GM18520 (cell line): ENCODE measurements around the gene RBM46.

Experiments used
- ATAC-seq: cut with Tn5 transposase; IDR thresholded peaks from one replicate; pipeline ENCODE4 v1.9.1; 2021; ENCODE audit not compliant: unreplicated experiment

Gene RBM46, protein sequence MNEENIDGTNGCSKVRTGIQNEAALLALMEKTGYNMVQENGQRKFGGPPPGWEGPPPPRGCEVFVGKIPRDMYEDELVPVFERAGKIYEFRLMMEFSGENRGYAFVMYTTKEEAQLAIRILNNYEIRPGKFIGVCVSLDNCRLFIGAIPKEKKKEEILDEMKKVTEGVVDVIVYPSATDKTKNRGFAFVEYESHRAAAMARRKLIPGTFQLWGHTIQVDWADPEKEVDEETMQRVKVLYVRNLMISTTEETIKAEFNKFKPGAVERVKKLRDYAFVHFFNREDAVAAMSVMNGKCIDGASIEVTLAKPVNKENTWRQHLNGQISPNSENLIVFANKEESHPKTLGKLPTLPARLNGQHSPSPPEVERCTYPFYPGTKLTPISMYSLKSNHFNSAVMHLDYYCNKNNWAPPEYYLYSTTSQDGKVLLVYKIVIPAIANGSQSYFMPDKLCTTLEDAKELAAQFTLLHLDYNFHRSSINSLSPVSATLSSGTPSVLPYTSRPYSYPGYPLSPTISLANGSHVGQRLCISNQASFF

DNA sequence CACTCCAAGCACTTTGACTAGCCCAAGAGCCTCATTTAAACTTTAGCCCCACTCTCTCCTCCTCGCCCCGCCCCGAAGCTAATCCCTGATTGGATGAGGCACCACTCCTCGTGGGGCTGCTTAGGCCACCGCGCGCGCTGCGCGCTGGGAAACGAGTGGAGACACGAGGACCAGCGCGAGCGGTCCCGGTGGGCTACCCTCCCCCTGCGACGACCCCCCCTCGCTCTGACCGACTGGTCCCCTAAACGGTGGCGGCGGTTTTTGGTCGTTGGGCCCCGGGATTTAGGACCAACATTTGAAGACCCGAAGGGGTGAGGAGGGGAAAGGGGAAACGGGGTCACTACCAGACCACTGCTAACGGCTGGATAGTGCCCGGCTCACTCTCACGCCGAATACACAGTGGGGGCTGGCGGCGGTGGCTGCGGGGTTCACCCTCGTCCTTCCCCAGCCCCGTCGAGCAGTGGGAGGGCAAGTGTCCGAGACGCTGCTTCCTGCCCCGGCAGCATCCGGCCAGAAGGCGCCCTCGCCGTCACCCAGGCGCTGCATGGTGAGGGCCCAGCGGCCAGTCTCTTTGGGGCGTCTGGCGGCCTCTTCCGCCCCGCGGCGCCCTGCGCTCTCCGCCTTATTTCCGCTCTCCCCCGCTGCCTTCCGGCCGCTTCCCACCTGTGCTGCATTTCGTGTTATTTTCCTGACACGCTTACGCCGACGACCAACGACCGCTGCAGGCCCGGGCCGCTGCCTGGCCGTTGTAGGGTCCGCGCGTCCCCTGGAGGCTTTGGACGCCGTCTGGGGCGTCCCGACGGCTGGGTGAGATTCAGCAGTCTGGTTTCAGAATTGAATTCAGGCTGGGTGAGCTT lies at the start of gene RBM46:
TSS of gene RBM46 (plus strand) at position 147 of the 857 bp plus-strand sequence. CDS start 15,481 bp downstream, outside the sequence.
- ATAC-seq, result no peak

DNA sequence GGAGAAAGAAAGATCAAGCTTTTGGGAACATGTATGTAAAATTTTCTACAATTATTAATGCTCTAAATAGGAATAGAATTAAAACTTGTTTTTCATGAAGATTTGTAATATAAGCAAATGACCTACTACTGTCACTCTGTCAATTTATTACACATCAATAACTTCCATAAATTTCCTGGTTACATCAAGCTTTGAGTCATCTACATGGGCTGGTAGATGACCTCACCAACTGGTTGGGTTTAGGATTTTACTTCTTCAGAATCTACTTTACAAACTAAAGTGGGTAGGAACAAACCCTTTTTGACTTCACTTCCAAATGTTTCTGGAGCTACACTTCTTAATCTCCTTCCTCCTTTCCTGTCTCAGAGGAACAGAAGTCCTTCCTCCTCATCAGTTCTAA lies 49.3 kb upstream of the RBM46 start:
- no peak for ATAC-seq

DNA sequence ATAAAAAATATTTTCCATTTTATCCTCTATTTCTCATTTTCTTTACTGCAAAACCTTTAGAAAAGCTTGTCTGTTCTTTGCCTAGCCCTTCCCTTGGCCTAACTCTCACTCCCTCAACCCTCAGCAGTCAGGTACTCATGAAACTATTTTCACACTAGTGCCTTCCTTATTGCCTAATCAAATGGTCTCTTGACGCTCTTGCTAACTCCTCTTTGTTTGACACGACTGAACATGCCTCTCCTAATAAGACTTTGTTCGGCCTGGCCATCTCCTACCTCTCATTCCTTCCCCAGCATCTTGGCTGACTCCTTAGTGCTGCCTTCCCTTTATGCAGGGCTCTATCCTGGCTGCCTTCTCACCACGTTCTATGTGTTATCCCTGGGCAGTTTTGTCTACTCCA lies 48.4 kb upstream of the RBM46 start:
- no peak for ATAC-seq

DNA sequence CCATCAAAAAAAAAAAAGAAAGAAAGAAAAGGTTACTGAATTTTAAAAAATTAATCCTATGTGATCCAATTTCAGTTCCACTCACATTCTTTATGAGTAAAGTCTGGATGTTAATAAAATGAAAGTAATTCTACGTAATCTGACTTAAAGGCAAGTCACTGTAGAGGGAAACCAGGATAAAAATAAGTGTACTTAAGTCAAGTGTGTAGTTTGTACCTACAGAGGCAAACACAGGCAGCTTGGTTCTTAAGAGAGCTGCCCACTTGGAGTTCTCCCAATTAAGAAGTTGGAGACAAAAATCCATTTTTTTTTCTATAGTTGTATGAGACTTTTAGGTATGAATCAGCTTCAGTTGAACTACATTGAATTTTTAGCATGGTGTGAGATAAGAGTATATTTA lies 44.3 kb upstream of the RBM46 start:
- ATAC-seq, result no peak

DNA sequence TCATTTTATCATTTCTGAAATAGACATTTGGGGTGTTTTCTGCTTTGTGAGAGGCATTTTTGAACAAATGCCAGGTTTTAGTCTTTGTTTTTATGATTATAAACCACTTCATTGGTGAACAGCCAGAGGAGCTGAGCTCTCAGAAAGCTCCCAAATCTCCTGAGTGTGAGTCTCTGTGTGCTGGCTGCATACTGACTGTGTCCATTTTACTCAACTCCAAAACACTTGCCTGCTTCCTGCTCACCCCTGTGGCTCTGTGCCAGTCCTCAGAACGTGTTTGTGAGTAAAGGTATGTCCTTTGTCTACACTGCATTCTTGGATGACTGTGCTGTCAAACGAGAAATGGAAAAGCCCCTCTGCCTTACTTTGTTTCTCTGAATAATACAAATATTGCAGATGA lies 42.6 kb upstream of the RBM46 start:
- no peak for ATAC-seq

DNA sequence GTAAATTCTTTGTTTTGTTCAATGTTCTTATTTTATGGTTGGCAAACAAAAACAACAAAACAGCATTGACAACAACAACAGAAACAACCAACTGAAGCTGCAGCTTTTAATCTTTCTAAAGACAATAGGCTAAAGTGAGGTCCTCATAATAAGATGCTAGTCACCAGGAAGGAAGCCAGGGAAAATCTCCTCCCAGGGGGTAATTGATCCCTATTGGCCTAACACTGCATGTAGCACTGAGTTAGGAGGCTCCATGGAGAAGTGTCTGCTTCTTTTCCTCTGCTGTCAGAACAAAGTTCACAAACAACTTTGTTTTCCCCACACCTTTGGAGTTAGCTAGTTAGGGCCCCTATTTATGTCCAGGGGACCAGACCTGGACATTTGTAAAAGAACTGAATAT lies 42.0 kb upstream of the RBM46 start:
- no peak for ATAC-seq

DNA sequence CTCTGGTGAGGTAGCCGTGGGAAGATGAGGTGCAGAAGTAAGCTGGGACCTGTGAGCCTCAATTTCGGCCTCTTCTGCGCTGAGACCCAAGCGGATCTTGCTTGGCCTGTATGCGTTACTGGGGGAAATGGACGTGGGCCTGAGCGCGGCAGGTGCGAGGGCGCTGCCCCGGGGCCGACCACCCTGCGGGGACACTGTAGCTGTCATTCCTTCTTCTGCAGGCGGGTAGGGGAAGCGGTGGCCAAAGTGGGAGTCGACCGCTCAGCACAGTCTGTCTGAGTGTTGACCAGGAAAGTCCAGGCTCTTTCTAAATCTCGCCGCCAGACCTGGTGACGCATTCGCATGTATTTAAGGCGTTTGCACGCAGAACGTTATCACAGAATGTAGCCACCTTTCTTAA lies 40.6 kb upstream of the RBM46 start:
- ATAC-seq, result no peak

DNA sequence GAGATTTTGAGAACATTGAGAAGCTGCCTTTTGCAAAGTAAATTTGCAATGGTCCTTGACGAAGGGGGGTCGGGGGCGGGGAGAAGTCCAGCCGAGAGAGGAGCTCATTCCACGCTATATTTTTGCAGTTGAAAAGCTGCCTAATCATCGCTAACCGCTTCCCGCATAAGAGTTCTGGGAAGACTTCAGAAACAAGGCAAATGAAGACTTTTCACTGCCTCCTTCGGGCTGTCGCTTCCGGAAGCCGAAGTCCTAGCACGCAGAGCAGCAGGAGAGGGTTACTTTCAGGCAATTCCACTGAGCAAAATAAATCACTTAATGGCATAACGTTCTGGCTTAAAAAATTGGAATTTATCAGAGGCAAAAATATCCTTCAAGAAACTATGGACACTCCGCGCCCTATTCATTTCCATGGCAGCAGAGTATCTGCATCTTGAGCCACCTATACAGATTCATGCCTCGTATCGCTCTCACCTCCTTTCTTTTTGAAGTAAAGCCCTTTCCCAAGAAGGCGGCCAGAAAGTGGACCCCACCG lies 39.9 kb upstream of the RBM46 start:
- no peak for ATAC-seq

DNA sequence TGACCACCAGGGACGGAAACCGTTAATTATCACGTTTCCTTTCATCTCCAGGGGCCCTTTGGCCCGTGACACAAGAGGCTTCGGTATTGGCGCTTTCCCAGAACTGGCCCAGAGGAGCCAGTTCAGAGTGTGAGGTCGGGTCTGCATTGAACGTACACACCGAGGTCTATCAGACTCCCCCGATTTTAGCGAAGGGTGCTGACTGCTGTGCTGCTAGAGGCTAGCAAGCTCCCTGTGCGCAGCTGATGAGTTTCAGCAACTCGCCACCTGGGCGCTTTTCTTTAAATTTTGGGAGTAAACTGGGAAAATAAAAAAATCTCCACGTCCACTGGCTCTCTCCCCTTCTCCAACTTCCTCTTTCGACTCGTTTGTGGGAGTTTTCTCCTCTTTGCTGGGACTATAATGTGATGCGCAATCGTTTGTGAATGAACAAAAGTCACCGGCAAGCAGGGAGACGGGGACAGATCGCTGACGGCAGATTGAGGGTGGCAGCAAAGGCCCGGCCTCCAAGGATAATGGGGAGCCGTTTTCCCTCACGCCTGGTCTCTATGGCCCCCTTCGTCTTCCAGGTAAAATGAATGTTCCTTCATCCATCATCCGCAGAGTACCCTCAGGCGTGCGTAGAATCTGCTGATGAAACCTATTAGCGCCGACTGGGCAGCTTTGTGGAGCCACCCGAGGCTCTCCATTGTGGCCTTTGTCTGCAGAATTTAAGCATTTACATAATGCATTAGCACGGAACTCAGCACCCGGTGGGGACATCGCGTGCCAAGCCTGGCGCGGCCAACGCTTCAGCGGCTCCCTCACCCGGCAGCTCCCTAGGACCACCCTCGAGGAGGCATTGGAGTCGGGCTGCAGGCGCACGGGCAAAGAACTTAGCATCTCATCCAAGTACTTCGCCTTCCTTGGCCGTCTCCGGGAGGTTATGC lies 38.9 kb upstream of the RBM46 start:
- no peak for ATAC-seq

DNA sequence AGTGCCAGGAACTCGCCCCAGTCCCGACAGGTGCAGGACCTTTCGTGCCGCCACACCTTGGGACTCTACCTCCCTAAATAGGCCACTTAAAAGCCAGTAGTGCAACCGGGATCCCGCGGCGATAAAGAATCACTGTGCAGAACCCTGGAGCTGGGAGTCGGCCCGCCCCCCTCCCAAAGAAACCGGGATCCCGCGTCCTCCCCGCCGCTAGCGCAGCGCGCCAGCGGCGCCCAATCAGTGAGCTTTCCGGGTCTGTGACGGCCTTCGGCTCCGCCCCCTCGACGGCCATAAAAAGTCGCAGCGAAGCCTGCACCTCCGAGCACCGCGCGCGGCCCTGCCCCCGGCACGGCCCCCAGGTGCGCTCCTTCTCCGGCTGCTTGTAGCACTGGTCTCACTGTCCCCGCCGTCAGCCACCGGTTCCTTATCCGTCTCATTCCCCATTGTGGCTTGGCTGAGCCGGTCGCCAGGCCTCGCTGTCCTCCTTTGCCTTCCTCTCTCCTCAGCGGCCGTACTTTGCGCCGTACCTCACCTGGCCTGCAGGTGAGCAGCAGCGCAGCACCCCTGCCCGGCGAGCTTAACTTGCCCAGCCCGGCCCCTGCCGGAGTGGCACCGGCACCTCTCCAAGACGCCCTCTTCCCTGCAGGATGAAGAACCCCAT lies 37.3 kb upstream of the RBM46 start, which contains the start of gene LRAT:
TSS of gene LRAT (plus strand) at position 318 of the 658 bp plus-strand sequence. CDS start at position 645, 327 bp downstream.
- no peak for ATAC-seq

DNA sequence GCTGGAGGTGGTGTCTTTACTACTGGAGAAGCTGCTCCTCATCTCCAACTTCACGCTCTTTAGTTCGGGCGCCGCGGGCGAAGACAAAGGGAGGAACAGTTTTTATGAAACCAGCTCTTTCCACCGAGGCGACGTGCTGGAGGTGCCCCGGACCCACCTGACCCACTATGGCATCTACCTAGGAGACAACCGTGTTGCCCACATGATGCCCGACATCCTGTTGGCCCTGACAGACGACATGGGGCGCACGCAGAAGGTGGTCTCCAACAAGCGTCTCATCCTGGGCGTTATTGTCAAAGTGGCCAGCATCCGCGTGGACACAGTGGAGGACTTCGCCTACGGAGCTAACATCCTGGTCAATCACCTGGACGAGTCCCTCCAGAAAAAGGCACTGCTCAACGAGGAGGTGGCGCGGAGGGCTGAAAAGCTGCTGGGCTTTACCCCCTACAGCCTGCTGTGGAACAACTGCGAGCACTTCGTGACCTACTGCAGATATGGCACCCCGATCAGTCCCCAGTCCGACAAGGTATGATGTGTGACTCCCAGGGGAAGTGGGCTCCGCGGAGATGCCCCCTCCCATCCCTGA lies 36.6 kb upstream of the RBM46 start:
- ATAC-seq, result no peak

DNA sequence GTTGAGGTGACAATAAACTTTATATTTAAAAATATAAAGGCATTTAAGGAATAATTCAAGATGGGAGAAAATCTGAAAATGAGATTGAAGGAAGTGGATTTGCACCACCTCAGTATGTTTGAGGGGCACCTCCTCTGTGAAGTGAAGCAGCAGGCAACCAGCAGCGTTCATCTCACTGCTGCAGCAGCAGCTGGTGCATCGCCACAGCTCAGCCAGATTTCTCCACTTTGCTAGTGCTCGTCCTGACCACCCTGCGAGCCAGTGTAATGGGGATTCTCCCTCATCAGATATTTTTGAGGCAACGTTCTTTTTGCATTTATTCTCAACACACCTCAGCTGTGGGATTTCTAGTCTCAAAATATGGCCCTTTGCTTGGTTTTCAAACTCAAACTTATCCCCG lies 23.4 kb upstream of the RBM46 start:
- no peak for ATAC-seq

DNA sequence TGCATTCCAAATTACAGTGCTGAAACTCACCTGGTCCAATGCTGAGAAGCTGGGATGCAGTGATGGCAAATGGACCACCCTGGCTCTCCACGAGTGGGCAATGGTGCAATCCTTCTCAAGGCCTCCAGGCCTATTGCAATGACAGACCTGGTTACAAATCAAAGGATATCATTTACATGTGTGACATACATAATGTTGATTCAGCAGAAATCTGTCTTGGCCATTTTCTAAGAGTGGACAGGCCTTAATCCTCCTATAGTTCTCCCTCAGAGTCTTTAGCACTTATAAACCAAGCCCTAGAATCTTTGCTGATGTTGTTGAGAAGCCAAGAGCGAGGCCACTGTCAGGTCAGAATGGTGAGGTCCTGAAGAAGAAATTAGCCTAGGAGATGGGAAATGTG lies 20.2 kb upstream of the RBM46 start:
- no peak for ATAC-seq

DNA sequence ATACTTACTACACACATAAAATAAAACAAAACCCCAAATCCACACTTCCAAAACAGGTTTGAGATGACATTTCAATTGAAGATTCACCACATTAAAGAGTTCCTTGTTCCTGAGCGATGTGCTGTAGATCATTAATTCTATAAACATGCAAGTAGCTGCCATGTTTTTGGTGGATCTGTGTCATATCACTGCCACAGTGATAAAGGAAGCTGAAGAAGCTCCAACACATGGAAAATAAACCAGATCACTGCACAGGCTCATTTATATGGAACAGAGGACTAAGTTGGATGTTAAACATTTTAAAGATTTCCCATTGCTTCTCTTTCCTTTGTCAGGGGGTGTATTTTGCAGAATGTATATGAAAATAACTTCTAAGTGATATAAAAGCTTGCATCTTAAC lies 2.8 kb upstream of the RBM46 start:
- no peak for ATAC-seq

DNA sequence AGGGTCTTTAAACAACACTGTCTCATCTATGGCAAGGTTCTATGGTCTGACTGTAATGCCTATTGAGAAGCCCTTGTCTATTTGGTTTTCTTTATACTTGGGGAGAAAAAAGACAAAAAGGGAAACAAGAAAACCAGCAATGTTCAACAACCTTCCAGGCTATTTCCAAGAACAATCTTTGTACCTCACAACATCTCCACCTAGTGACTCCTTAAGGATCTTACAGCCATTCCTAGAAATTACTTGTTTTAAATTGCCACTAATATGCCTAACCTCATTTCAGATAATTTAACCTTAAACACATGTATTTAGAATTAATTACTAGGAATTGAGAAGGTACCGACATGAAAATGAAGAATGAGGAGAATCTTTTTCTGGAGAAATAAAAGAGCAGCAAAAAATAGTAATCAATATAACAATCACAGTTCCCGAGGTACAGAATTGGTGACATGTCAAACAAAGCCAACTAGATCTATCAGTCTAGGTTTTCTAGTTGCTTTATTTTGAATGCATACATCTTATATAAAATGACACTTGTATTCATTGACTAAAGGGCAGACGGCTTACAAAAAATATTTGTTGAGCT lies 1.6 kb upstream of the RBM46 start:
- ATAC-seq, result no peak

DNA sequence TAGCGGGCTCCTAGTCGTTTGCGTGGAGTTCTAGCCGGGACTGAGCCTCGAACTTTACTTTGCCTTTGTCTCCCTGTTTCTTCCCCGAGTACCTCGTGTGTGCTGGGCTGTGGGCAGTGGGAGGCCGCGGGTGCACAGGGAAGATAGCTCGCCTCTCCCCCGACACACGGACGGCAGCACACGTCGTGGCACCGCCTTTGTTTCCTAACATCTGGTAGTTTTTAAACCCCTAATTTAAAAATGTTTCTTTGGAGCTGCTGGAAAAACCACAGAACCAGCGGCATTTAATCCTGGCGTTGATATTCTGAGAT lies 866 bp downstream of the RBM46 start:
- no peak for ATAC-seq

DNA sequence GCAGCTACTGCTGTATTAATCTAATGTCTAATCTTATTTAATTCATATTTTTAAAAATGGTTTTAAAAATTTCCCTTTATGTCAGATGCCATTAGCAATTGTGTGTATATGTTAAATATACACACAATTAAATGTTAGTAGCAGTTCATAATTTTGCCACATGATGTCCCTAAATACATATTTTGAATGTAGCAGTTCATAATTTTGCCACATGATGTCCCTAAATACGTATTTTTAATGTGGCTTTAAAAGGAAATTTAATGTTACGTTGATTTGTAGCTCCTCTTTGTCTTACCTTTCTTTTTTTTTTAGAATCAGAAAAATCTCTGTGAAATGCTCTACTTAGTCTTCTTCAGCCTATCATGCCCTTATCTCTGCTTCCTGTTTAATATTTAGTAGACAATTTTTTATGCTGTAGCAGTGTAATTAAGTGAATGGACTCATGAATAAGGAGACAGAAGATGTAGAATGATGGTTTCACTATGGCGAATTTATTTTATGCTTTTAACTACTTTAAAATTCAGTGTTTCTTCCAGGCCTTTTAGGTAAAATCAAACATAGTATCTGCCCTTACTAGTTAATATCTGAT lies 26.1 kb downstream of the RBM46 start:
- peak; percentile 36 for ATAC-seq

DNA sequence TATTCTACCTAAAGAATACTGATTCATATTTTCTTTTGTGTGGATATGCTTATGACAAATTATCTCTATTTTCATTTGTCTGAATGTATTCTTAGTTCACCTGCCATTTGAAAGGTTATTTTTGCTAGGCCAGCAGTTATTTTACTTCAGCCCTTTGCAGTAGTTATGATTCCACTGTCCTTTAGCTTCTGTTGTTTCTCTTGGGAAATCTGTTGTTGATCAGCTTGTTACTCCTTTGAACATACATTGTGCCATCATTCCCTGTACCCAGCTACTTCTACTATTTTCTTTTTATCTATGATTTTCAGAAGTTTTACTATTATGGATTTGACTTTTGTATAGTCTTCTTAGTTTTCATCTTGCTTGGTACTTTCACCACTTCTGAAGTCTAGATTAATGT lies 37.2 kb downstream of the RBM46 start:
- no peak for ATAC-seq

DNA sequence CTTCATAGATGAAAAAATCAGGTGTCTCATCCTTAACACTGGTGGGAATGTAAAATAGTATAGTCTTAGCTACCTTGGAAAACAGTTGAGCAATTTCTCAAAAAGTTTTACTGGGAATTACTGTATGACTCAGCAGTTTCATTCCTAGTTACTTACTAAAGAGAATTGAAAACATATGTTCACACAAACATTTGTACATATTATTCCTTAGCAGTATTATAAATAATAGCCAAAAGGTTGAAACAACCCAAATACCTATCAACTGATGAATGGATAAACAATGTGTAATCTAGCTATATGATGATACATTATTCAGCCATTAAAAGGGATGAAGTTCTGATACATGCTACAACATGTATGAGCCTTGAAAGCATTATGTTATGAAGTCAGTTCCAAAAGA lies 41.7 kb downstream of the RBM46 start:
- no peak for ATAC-seq
